ENCODE results near the gene CASTOR1.

CASTOR1 gene

GRCh38 chr22:30297991-30298701, 8.8 kb upstream of the CASTOR1 start:
- DNase-seq = no peak

- no peak for DNase-seq
Observed at GRCh38 chr22:30297276-30297990, 8.1 kb upstream of the CASTOR1 start.

DNA sequence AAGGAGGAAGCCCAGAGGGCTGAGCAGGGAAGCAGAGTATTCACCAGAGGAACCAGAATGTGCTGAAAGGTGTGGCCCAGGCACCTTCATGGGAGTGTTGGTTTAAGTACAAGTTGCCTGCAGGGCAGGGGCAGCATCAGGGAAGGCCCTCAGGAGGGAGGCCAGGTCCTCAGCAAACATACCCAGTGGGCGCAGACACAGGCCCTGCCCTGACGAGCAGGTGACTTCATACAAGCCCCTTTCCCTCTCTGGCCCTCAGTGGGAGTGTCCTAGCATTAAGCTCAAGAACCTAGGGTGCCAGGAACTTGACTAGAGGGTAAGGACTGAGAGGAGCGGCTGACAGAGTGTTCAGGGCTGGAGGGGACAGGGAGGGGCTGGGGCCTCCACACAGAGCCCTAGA, 7.5 kb upstream of the CASTOR1 start:
- DNase-seq = no peak

DNA sequence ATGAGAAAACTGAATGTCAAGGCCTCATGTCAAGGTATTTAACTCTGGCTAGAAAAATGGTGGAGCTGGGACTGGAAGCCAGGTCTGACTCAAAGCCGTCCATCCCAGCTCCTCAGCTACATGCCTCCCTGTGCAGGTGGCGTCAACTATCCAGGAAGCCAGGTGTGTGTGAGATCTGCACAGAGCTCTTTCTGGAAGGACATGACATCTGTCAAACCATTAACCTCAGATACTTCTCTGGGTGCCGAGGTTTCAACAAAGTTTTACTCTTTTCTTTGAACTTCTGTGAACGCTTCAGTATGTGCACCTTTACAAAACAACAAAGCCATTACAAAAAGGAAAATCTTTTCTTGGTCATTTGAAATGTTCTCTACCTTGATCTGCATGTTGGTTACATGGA, 7.0 kb upstream of the CASTOR1 start:
- DNase-seq = no peak

DNA sequence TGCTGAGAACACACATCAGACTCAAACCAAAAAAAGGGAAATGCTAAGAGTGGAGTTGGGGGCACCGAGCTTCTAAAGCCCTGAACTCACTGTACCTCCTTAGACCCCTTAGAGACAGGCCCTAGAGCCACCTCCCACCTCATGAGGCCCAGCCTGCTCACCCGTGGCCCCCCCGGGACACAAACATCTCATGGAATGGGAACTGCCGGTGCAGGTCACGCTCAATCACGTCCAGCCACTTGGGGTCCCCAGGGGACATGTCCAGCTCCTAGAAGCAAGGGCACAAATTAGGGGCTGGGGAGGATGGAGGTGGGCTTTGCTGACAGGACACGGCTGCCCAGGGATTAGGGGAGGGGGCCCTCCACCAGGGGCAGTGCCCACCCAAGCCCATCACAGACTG, 6.3 kb upstream of the CASTOR1 start:
- no peak for DNase-seq

DNA sequence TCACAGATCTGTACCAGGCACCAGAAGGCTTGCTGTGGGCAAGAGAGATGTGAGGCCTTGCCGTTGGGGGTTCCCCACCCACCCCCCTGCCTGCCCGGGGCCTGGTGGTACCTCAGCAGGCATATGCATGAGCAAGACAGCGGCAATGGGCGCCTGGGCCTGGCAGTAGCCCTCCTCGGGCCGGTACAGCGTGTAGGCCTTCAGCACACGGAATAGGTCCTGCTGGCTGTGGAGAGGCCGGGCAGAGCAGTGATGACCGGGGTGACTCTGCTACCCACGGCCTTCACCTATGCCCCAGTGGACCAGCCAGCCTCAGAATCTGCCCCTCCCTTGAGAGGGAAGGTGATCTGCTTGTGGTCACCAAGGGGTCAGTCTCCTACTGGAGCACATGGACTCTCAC, 5.5 kb upstream of the CASTOR1 start:
- DNase-seq = no peak

- DNase-seq = no peak
Observed at GRCh38 chr22:30294066-30294465, 4.8 kb upstream of the CASTOR1 start.

GRCh38 chr22:30293026-30293425, 3.7 kb upstream of the CASTOR1 start:
- DNase-seq = no peak

GRCh38 chr22:30292069-30292970, 3.0 kb upstream of the CASTOR1 start:
- DNase-seq = no peak

DNA sequence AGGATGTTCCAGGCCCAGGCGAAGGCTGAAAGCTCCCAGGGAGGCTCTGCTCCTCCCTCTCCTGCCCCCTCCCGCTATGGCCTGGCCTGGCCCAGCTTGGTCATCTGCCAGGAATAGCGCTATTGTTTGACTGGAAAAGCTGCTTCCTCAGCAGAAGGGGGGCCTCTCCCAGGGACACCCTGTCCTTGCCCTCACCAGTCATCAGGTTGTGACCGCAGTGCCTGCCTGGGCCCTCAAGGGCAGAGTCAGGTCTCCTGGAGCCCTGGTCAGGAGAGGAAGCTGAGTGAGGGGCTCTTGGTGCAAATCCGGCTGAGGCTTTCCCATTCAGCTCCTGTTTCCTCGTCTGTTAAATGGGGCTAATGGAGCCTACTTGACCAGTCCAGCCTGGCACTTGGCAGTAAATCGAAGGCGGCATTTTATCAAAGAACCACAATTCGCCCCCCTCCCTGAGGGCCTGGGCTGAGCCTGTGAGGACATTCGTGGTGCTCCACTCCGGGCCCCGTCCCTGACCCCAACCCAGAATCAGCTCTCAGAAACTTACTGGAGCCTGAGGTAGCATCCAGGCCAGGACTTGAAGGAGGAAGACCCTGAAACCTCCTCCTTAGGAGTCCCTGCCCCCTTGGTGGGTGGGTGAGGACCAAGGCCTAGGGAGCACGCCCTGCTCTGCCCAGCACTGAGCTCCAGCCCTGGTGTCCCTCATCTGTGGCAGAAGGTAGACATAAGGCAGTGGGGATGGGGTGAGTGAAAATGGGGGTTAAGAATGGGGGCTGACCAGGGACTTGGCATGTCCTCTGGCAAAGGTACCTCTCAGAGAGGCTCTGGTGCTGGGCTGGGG, 2.0 kb upstream of the CASTOR1 start:
- no peak for DNase-seq

DNA sequence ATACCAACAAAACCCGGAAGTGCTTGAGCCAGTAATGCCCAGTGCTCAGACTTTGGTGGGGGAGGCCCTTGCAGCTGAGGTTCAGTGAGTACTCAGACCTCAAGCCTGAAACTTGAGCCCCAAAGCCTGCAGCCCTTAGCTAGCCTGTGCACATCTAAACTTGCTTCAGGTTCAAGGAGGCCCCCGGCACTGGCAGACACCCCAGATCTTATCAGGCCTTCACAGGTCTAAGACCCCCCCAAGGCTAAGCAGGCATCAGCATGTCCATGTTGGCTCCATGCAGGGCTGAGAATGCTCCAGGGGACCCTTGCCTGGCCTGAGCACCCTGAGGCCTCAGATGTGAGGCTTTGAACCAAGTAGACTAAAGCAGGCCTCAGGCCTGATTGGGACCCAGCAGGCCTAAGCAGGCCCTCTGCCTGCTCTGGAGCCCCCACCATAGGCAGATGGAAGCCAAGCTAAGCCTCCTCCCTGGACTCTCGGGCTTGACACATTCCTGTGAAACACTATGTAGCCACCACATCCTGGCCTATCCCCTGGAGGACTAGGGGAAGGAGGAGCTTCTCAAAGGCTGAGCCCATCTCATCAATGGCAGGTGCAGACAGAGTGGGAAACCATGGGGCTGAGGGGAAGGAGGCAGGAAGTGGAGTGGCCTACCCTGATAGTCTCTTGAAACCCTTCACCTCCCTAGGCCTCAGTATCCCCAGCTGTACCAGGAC, 1.2 kb upstream of the CASTOR1 start:
- no peak for DNase-seq

DNA sequence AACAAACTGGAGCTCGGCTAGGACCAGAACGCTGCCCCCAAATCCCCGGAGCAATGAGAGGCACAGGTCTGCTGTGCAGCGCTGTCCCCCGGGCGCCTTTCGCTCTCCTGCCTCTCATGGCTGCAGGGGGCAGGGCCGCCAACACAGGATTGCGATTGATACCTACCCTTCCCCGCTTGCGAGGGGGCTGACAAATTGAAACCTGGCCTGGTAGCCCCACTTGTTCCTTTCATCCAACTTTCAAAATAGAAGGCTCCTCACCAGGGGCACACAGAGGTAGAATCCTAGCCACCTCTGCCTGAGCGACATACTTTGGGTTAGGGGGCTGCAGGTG, 642 bp upstream of the CASTOR1 start:
- no peak for DNase-seq

GRCh38 chr22:30288419-30289140, 725 bp downstream of the CASTOR1 start:
- DNase-seq = no peak

DNA sequence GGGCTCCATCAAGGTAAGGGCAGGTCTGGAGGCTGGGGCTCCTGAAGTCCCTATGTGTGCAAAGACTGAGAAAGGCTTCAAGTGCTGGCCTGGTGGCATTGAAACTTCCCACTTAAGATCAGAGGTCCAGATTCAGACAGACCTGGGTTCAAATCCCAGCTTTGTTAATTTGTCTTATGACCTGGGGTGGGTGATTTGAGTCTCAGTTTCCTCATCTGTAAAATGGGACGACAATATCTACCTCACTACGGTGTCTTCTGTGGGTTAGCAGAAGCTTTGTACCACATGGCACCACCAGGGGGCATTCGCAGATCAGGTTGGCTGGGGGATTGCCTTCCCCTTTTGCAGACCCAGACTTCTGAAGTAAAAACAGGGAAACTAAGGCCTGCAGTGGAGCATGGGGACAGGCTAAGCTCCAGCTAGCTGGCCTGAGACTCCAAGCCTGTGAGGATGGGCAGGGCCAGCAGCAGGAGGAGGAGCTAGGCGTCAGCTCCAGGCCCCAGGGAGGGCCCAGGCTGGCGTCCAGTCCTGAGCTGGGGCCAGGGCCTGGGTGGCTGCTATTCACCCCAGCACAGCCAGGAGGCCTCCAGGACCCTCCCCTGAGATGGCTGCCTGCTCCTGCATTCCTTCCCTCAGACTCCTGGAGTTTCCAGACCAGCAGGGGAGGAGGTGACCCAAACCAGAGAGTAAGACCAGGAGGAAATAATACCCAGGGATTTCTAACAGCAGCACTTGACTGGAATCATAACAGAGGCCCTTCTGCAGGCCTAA, 1.5 kb downstream of the CASTOR1 start:
- peak; percentile 89 to 90 for DNase-seq

- peak; percentile 85 to 86 for DNase-seq
Observed at GRCh38 chr22:30286813-30287647, 2.3 kb downstream of the CASTOR1 start.

DNA sequence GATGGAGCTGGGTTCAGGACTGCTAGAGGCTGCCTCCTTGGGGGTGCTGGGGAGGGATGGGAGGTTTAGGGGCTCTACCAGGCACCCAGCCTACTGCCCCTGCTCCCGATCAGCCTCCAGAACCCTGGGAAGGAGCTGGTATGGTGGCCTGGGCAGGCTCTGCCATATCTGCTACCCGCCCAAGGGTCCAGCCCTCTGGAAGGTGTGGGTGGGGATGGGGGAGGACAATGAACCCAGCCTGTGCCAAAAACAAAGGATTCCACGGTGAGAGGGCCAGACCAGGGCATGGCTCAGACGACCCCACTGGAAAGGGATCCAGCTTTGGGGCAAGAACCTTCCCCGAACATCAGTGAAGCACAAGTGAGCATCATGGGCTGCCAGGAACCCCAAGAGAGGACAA, 3.0 kb downstream of the CASTOR1 start:
- DNase-seq = no peak

- DNase-seq = no peak
Observed at GRCh38 chr22:30285846-30286200, 3.5 kb downstream of the CASTOR1 start.

GRCh38 chr22:30285176-30285845, 4.0 kb downstream of the CASTOR1 start:
- DNase-seq = no peak

DNA sequence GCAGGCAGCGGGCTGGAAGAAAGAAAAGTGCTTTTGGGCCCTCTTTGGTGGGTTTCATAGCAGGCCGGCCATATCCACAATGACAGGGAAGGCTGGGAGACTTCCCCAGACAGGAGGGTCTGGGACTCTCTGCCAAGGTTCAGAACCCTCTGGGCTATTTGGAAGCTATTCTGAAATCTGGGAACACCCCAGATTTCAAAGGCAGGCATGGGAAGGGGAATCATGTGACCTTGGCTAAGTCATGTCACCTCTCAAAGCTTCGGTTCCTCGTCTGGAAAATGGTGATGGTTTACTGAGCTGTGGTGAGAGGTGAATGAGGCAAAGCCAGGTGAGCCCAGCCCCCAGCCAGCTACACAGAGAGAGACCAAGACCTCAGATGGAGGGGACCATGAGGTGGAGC, 4.6 kb downstream of the CASTOR1 start:
- no peak for DNase-seq
